Caki2 (cell line): ENCODE data around the gene FBXO15. TPM values are rescaled to one million over a fixed set of nuclear protein-coding genes. Genes with fewer than 3 reads are reported as not detected.

Source experiments
- DNase-seq: peaks from one replicate; pipeline ENCODE4 v3.0.0-alpha.2; 2015; ENCODE audit warnings: low read depth
- in situ Hi-C: cut with HindIII; loops from 2 replicates; pipeline ENCODE4 v1.10.0; 2016; ENCODE audit warnings: low sequenced_read_pairs, low pct_unique_long_range_greater_than_20kb, mixed read lengths
- total RNA-seq: library from RNA; depleted of rRNA; stranded (reverse); fragments of >200 nt; shearing (Covaris generic); gene quantifications from 2 replicates; pipeline ENCODE4 v1.2.3, GENCODE V29; 2014; ENCODE audit warnings: low replicate concordance

Gene FBXO15
- total RNA-seq, 1 experiment from 2014 or later = 0.10 TPM

DNA sequence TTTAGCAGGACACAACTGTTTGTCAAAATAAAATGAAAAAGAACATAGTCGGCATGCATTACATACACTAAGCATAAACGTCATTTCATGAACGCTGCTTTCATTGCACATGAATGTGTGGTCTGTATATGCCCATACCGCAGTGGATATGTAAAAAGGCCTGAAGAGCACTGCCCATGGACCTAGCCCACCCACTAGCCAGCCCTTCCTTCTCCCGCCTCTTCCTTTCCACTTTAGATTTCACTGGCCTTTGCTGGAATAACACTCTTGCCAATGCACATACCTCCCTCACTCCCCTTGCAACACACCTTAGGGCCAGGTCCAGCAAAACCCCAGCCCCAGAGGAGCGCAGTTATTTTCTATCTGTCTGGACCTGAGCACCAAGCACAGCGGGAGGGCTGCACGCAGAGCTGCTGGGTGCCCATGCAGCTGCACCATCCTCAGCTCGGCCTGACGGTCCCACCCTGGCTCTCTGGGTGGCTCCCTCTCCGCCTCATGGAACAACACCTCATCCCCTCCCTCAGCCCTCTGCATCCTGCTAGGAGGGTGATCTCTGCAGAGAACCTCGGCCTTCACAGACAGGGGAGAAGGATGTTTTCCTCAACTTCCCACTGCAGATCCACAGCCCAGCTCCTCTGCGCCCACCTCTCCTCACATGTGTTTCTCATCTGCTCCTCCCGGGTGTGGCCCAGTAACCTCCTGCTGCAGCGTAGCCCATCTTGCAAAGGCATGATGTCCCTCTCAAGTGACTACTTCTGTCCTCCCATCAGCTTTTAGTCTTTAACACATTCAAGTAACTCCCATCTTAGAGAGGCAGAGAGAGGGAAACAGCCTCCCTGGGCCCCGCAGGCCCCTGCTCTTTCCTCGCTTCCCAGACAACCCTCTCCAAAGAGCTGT lies 72.7 kb downstream of the FBXO15 start:
- no peak for DNase-seq

DNA sequence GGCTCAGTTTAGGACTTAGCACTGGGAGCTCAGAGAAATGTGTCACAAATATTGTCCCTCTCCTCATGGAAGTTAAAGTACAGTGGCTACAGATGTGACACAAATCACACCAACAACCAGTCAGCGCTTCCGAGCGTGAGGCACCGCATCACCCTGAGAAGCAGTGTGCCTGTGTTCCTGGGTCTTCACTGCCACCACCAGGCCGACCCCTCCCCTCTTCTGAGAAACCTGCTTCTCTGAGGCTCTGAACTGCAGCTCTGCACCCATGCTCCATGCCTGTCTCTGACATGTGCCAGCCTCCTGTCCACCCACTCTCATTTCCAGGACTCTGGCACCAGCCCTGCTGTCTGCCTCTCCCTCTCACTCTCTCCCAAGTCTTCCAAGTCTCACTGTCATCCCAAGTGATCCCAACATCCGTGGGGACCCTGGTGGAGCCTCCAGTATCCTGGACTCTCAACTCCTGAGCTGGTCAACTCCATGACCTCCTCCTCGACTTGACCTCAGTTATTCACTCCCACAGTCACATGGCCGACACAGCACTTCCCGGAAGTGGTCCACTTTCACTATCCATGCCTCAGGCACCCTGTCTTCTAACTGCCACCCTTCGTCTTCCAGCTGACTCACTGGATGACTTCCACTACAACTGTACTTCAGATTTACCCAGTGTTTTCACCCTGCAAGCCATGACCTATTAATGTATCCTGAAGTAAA lies 73.5 kb downstream of the FBXO15 start:
- DNase-seq = no peak
- in situ Hi-C loops = no loop called here

More for the DNA sequence above, 72.7 kb downstream of the FBXO15 start:
- in situ Hi-C loops = no loop called here

DNA sequence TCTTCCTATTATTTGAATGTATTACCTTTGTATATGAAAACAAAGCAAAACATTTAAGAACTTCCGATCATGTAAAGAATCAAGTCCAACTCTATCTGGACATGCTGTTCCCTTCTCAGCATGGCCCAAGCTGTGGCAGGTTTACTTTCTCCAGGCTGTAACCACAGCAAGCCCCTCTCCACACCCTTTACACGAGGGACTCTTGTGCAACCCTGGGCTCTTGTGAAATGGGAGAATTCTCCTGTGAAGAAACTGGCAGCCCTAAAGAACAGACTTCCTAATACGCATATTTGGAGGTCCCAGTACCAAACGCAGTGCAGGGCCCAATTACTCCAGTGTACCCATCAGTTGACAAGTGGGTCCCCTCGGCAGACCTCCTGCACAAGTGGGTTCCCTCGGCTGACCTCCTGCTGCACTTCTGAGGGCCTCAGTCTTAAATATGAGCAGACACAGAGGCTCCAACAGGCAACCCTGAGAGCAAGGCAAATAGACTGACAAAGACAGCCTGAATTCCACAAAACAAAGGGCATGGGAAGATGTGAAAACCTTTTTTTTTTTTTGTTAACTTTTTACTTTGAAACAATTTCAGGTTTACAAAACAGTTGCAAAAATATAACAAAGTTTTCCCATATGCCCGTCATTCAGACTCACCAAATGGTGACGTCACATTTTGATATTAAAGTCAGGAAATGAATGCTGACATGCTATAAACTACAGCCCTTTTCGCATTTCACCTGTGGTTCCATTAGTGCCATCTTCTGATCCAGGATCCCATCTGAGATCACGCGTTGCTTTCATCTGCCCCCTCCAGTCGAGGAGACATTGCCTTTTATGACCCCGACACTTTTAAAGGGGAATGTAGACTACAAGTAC lies 78.2 kb downstream of the FBXO15 start:
- DNase-seq = no peak
- in situ Hi-C loops = no loop called here

DNA sequence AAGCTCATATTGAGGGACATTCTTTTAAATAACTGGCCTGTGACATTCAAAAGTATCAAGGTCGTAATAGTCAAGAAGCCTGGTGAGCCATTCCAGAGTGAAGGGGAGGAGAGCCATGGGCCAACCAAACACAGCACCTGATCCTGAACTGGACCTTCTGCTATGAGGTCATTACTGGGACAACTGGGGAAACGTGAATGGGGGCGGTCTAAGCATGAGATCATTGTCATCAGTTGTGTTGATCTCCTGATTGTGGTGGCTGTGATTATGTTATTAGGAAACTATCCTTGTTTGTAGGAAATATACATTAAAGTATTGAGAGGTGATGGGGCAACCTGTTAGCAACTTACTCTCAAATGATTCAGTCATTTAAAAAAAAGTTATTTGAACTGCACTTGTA lies 79.3 kb downstream of the FBXO15 start:
- no peak for DNase-seq
- in situ Hi-C loops = no loop called here

DNA sequence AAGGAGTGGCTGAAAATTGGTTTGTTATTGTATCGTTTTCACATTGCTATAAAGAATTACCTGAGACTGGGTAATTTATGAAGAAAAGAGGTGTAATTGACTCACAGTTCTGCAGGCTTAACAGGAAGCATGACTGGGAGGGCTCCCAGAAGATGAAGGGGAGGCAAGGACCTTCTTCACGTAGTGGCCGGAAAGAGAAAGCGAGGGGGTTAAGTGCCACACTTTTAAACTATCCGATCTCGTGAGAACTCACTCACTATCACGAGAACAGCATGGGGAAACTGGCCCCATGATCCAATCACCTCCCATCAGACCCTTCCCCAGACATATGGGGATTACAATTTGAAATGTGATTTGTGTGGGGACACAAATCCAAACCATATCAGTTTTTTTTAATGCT lies 81.6 kb downstream of the FBXO15 start:
- DNase-seq = no peak
- in situ Hi-C loops = no loop called here

DNA sequence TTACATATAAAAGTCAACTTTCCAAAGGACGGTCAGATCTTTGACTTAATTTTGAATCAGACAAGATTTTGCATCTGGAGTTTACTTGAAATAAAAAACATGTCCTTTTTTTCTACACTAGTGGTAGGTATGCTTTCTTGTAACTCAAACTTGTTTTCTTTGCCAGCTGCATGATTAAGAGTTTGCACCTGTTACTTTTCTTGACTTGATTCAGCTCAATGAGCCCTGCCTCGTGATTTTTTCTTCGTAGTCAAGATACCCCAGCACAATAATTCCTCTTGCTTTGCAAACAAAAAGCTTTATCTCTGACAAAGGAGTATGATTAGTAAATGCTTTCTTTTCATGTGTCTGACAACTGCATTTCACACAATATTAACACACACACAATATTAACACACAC lies 82.3 kb downstream of the FBXO15 start:
- DNase-seq = no peak
- in situ Hi-C loops = no loop called here

DNA sequence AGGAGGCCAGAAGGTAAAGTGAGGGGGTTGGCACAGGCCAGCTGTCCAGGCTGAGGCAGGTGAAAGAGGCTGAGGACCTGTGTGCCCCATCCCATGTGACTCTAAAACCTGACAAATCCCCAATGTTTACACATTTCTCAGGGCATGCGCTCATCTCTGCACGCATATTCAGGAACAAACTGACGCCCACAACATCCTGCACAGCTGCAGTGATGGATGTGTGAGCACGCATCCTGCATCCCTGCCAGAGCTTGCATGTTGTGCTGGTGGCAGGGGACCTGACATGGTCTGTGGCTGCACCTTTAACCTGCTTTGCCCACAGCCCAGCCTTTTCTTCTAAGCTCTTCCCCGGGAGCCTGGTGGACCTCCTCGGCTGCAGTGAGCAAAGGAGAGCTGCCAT lies 83.1 kb downstream of the FBXO15 start:
- DNase-seq = no peak
- in situ Hi-C loops = no loop called here

DNA sequence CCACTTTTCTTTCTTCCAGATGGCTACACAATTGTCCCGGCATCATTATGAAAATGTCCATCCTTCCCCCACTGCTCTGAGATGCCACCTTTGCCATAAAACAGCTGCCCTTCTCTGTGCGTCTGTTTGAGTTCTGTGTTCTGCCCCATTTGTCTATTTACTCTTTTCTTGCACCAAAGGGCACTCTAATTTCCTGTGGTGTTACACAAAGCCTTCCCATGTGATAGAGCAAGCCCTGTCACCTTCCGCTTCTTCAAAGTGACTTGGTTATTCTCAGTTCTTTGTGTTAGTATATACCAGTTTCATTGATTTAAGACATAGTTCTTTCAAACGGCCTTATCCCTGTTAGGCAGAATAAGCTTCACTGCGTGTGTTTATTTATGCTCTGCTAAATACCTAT lies 84.1 kb downstream of the FBXO15 start:
- in situ Hi-C loops = no loop called here
- no peak for DNase-seq

DNA sequence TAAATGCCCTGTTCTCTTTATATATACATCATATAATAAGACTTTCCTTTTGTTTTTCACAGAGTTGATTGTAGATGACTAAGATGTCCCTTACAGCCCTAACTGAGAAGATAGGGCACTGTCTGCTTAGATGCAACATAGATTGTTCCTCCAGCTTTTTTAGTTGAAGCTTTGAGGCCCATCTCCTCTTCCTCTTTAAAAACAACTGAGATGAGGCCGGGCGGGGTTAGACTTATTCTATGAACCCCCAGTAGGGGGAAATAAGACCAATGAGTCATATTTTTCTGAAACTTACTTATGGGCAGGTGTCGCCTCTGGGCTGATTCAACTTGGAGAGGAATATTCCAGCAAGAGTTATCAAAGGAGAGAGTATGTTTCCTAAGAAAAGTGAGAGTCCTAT lies 84.6 kb downstream of the FBXO15 start:
- in situ Hi-C loops = no loop called here
- DNase-seq = no peak

DNA sequence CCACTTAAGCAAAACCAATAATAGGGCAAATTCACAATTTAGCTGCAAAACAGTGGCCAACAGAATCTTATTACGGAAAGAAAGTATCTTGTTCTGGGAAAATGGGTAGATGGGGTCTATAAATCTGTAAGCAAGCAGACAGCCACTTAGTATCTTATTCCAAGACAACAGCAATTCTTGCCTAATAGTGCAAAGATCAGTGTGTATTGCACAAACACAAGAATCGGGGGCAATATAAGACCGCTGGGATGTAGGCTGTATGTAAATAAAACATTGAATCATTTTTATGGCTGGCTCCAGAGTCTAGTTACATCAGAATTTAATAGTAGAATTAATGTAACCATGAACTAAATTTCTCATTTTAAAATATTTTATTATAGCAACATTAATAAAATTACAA lies 85.6 kb downstream of the FBXO15 start:
- in situ Hi-C loops = no loop called here
- DNase-seq = no peak

DNA sequence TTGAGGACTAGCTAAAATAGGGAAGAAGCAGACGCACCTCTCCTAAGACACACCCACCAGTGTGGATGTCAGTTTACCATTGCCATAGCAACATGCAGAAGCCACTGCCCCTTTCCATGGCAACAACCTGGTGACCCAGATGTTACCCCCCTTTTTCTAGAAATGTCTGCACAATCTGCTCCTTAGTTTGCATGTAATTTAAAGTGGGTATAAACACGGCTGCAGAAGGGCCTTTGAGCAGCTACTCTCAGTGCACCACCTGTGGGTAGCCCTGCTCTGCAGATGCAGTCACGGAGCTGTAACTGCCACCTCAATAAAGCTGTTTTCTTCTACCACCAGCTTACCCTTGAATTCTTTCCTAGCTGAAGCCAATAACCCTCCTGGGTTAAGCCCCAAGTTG lies 87.1 kb downstream of the FBXO15 start:
- in situ Hi-C loops = no loop called here

DNA sequence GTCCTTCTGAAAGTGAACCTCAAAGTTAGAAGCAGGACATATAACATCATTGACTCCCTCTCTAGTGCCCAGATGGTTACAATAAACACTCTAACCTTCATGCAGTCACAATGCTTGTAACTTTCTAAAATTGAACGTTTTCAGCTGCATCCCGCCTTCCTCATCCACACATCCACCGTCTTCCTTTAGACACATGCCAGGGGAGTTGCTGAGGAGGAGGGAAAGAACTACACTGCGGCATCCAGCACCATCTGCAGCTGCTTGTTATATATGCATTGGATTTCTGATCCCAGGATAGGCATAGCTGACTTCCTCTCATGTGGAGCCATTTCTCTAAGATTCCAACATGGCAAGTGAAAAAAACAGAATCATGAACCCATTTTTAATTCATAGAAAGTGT lies 96.8 kb downstream of the FBXO15 start:
- no peak for DNase-seq
- in situ Hi-C loops = no loop called here

More for the DNA sequence above, 87.1 kb downstream of the FBXO15 start:
- no peak for DNase-seq

DNA sequence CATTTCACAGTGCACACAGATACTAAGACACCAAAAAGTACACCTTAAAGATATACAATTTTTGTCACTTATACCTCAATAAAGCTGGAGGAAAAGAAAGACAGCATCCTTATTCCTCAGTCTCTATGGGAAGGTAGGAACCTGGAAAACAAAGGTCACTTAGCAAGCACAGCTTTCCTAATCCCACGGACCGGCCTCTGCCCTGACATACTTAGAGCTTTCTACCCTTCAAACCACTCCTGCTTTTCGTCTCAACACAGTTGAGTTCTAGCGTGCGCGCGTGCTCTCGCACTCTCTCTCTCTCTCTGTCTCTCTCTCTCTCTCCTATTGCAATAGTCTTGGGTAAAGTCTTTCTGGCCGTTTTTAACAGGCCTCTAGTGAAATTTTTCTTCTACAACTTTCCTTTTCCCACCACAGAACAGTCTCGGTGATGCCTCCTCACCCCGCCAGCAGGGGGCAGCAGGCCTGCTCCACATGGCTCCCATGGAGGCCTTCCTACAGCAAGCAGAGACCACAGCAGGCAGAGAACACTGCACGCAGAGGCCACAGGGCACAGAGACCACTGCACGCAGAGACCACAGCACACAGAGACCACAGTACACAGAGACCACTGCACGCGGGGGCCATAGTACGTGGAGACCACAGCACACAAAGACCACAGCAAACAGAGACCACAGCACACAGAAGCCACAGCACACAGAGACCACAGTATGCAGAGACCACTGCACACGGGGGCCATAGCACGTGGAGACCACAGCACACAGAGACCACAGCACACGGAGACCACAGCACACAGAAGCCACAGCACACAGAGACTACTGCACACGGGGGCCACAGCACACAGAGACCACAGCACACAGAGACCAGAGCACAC lies 106.9 kb downstream of the FBXO15 start:
- DNase-seq = no peak
- in situ Hi-C loops = no loop called here

DNA sequence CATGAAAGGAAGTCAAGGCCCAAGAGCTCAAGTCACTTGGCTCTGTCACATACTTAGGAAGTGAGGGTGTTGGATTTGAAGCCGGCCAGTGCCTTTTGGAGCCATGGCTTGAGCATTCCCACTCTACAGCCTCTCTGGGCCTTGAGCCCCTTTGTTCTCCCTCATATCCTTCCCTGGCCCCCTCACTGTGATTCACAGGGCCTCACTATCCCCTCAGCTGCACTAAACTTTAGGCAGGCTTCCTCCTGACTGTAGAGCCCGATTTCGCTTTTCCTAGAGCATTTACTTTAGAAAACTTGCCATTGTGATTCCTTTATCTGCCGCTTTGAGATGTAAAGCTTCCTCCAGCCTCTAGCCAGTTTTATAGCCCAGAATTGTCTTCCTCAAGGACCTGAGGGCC lies 107.6 kb downstream of the FBXO15 start:
- DNase-seq = no peak
- in situ Hi-C loops = no loop called here

DNA sequence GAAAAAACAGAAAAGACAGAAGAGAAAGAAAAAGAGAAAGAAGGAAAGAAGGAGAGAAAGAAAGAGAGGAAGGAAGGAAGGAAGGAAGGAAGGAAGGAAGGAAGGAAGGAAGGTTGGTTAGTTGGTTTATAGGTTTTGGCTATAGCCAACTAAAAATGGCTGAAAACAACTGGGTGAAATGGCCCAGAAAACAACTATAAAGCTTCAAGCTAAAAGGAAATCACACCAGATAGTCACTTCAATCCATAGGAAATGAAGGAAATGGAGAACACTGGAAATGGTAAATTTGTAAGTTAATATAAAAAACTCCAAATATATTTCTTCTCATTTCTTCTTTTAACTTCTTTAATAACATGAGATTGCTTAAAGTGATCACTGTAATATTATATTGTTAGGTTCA lies 118.5 kb downstream of the FBXO15 start:
- no peak for DNase-seq
- in situ Hi-C loops = no loop called here
